Measurements from ENCODE around the gene TMEM35B. TPM values are rescaled to one million over a fixed set of nuclear protein-coding genes. Genes with fewer than 3 reads are reported as not detected.

TMEM35B gene
- 35.1 and 35.3 TPM in 2 replicates for total RNA-seq

DNA sequence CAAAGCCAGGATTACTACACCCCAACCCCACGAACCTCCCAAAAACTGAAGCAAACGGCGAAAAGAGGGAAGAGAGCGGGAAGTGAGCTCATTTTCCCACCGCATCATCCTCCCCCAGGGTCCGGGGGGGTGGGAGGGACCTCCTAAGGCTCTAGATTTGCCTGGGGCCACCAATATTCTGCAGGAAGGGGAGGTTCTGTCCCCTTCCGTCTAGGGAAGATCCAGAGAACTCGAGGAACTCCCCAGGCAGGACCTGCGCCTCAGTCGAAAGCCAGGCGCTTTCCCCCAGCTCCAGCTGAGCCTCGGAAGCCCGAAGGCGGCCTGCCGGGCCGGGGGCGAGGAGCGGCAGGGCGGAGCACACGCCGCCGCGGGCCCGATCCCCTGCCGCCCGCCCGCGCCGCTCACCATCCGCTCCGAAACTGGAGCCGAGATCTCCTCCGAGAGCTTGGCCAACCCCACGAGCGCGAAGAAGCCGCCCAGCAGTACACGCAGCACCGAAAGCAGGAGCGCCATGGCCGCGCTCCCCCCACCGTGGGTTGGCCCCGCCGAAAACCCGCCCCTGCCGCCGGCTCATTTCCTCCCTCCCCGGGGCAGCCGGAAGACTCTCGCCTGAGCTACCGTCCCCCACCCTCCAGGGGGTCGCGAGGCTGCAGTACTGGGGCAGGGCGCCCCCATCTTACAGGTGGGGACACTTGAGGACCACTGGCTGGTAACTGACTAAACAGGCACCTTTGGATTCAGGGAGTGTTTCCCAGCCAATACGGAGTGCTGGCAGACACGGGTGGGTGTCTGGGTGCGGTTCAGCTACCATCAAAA lies at the start of gene TMEM35B:
Gene TMEM35B (minus strand): TSS at position 555 of the 816 bp plus-strand sequence. CDS start 42 bp downstream, at position 513.

Other genes starting within 250 kb of the TMEM35B start
- gene GJB5, start 230.3 kb downstream of the TMEM35B start, total RNA-seq, result not detected in 2 replicates
- gene GJB4, start 225.6 kb downstream of the TMEM35B start, total RNA-seq, result not detected in 2 replicates
- 0.07 TPM in 1 of 2 replicates, not detected in the other for gene GJB3, start 204.1 kb downstream of the TMEM35B start, total RNA-seq
- gene GJA4, start 192.3 kb downstream of the TMEM35B start, total RNA-seq, result 0.50 and 0.52 TPM in 2 replicates
- 23.3 and 29.7 TPM in 2 replicates for gene SMIM12, start 125.6 kb downstream of the TMEM35B start, total RNA-seq
- 0.07 TPM in 1 of 2 replicates, not detected in the other for gene DLGAP3, start 55.7 kb downstream of the TMEM35B start, total RNA-seq
- 18.7 and 20.1 TPM in 2 replicates for gene ZMYM6, start 46.6 kb upstream of the TMEM35B start, total RNA-seq
- gene ZMYM1, start 94.0 kb upstream of the TMEM35B start, total RNA-seq, result 18.9 and 23.5 TPM in 2 replicates
- gene SFPQ, start 207.8 kb upstream of the TMEM35B start, total RNA-seq, result 93.7 and 94.4 TPM in 2 replicates